ENCODE results near the gene TRIP10. TPM values are rescaled to one million over a fixed set of nuclear protein-coding genes. Genes with fewer than 3 reads are reported as not detected.

Gene TRIP10
- total and polyA plus RNA-seq, 2 of the 8 experiments (the other 6 are each of a cell fraction or from before 2014, with no cell fraction given) = 27.8 to 69.5 TPM

DNA sequence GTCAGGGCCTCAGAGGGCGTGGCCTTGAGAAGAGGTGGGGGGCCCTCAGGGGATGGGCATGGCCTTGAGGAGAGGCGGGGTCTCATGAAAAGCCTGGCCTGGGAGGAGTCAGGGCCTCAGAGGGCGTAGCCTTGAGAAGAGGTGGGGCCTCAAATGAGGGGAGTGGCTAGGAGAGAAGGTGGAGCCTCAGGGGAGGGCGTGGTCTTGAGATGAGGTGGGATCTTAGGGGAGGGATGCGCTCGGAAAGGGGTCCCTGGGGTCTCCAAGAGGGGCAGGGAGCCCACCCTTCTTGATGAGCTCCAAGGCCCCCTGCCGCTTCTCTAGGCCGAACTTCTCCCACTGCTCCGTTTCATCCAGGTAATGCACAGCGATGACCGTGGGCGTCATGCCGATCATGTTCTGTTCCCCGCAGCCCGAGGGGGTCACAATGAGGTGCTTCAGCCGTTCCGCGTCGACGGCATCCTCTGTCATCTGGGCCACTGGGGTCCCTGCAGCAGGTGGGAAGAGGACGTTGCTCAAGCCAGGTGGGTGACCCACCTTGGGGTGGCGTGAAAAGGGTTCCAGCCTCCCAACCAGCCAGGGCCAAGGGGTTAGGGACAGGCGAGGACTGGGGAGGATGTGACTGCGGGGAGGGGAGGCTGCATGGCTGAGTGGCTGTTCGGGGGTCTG is 45.2 kb upstream of the TRIP10 start:
- ChIA-PET POLR2A (ENCODE audit: partially characterized antibody) (interaction anchor here (0.7 kb wide), 1 partner anchor 792 kb away, joined by 3 read pairs; no protein-coding TSS in a partner anchor), CTCF (ENCODE audit: partially characterized antibody) (no interaction called here)
- Histone ChIP-seq H3K27ac (ENCODE audit: low read depth, low read length) (no peak overlapping the region), H3K9ac (replicated peaks in 1 of 4; ENCODE audit: extremely low read depth in 1 of 4, low read depth in 3 of 4, low read length in 3 of 4) (no peak overlapping the region), H4K20me1 (replicated peaks in 1 of 2; ENCODE audit: control insufficient read depth in 1 of 2, insufficient read depth in 2 of 2, low read length in 2 of 2) (no peaks in the 10 kb centered on the region), H4K5ac (ENCODE audit: insufficient read length, low read depth, low read length) (no peak overlapping the region), H3K4me1 (replicated peaks in 1 of 4; ENCODE audit: control insufficient read depth in 3 of 4, insufficient read depth in 4 of 4, low read length in 3 of 4) (no peaks in the 10 kb centered on the region), H3K56ac (replicated peaks; ENCODE audit: insufficient read length, low read depth, low read length) (no peak overlapping the region), H3K79me1 (ENCODE audit: low read depth, low read length) (no peaks in the 10 kb centered on the region), H3K4me2 (ENCODE audit: insufficient read depth in 1 of 2, low read depth in 2 of 2, low read length in 2 of 2) (no peak overlapping the region), H2BK5ac (ENCODE audit: low read depth, low read length) (no peak overlapping the region), H3K23me2 (ENCODE audit: low read depth, low read length) (no peaks in the 10 kb centered on the region), H2BK15ac (ENCODE audit: low read length) (no peak overlapping the region), H2BK120ac (replicated peaks; ENCODE audit: low read depth, low read length) (no peak overlapping the region), H3K79me2 (ENCODE audit: control insufficient read depth in 1 of 2, insufficient read depth in 2 of 2, low read length in 2 of 2) (no peaks in the 10 kb centered on the region), H3K23ac (ENCODE audit: insufficient read length) (no peak overlapping the region), H4K91ac (replicated peaks; ENCODE audit: insufficient read length, low read length) (no peak overlapping the region), H3K4me3 (ENCODE audit: extremely low read depth in 1 of 4, insufficient read depth in 2 of 4, low read depth in 3 of 4, low read length in 4 of 4) (no peak overlapping the region), H3K18ac (ENCODE audit: extremely low read depth, low read length) (no peak overlapping the region), H3K27me3 (replicated peaks in 1 of 4; ENCODE audit: control insufficient read depth in 3 of 4, extremely low read depth in 1 of 4, insufficient read depth in 3 of 4, low read length in 3 of 4) (no peaks in the 10 kb centered on the region), H3K9me3 (ENCODE audit: insufficient read depth in 2 of 2, low read depth in 1 of 2, low read length in 1 of 2) (no peaks in the 10 kb centered on the region), H4K8ac (ENCODE audit: extremely low read depth, insufficient read depth, low read length) (no peak overlapping the region), H2BK20ac (ENCODE audit: low read length) (no peak overlapping the region), H2AK5ac (ENCODE audit: low read depth, low read length) (no peak overlapping the region), H3K4ac (replicated peaks; ENCODE audit: insufficient read length, low read depth, low read length) (no peak overlapping the region), H3K36me3 (ENCODE audit: control insufficient read depth in 2 of 4, insufficient read depth in 4 of 4, low read length in 3 of 4) (no peaks in the 10 kb centered on the region), H2AFZ (ENCODE audit: low read length) (no peak overlapping the region), H2BK12ac (ENCODE audit: low read depth, low read length) (no peak overlapping the region), H3K14ac (ENCODE audit: insufficient read length) (no peak overlapping the region)
- TF ChIP-seq, protein P1, sequence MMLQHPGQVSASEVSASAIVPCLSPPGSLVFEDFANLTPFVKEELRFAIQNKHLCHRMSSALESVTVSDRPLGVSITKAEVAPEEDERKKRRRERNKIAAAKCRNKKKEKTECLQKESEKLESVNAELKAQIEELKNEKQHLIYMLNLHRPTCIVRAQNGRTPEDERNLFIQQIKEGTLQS (IDR thresholded peaks at IDR 0.05; ENCODE audit: insufficient read depth, low read depth, low read length) = no peak
- TF ChIP-seq CEBPB (IDR thresholded peaks at IDR 0.05; ENCODE audit: low read depth, low read length) (no peak), ATF2 (IDR thresholded peaks at IDR 0.05; ENCODE audit: low read length) (no peak), KDM5A (IDR thresholded peaks at IDR 0.05; ENCODE audit: low read length) (no peak), JUN (IDR thresholded peaks at IDR 0.05; ENCODE audit: low read depth, low read length) (no peak), SAP30 (IDR thresholded peaks at IDR 0.05; ENCODE audit: insufficient read depth, insufficient replicate concordance, low read length) (no peak), RFX5 (IDR thresholded peaks at IDR 0.05; ENCODE audit: borderline replicate concordance, low read depth, low read length) (no peak), FOSL1 (IDR thresholded peaks at IDR 0.05; ENCODE audit: insufficient read depth, low read depth, low read length) (no peak)
- DNase-seq (ENCODE audit: low read depth in 1 of 2, low spot score in 2 of 2) (no peak), FAIRE-seq (no peak)
- WGBS, 2 experiments (ENCODE audit: extremely low coverage in 1 of 2, insufficient coverage in 1 of 2, insufficient read length in 1 of 2, insufficient replicate concordance in 2 of 2, low coverage in 1 of 2, low lambda C conversion rate in 2 of 2, missing lambda C conversion rate in 1 of 2) = 93% methylated on average over 24 of the region's 25 CpGs; no CpG with 5 or more reads in 1 of the 2 experiments
